Kidney capillary endothelial cell (primary cell): ENCODE results near the gene NAA20.

Source experiments
- DNase-seq: peaks from one replicate; pipeline ENCODE4 v3.0.0-alpha.2; 2018; ENCODE audit warnings: low spot score

Gene NAA20, protein sequence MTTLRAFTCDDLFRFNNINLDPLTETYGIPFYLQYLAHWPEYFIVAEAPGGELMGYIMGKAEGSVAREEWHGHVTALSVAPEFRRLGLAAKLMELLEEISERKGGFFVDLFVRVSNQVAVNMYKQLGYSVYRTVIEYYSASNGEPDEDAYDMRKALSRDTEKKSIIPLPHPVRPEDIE

DNA sequence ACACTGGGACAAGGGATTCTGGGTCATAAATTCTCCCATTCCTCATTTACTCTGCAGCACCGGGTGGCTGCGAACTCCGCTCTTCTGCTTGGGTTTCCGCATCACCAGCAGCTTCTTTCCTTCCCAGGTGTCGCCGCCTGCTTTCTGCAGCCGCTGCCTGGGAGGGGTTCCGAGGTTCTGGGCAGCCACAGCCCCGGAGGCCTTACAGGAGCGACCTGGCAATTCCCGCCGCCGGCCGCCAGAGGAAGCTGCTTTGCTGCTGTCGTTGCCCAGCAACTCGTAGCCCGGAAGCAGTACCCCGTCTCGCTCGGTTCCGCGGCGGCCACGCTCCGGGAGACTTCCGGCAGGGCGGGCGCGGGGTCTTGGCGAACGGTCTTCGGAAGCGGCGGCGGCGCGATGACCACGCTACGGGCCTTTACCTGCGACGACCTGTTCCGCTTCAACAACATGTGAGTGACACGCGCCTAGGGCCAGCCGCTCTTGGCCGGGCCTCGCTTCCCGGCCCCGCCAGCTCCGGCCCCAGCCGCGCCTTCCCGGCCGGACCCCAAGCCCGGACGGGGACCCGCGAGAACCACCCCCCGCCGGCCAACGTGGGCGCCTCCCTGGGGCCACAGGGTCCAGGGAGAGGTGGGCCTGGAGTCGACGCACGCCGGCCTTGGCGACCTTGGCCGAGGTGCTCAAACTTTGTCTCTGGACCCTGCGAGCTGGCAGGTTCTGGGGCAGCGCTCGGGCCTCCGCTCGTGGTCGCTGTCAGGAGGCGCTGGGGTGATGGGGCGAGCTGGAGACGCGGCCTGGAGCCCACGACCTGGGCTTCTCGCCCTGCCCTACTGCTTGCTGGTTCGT, at the start of gene NAA20:
TSS of gene NAA20 (plus strand) at position 362 of the 843 bp plus-strand sequence. CDS start at position 397, 35 bp downstream.
- peak; percentile 92 for DNase-seq

DNA sequence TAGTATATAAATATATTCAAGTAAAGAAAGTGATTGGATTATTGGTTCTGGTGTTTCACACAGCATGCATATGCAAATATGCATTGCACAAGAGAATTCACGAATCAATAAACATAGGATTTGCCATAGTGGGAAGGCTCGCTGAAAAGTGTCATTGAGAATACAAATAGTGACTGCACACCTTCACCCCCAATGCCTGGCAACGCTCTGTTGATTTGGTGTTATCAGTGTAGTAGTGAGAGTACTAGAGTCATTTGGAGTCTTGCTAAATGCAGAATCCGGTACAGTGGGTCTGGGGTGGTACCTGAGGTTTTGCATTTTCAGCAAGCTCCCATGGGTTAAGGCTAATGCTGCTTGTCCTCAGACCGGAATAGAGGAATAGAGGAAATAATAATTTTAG, 49.7 kb upstream of the NAA20 start:
- no peak for DNase-seq

DNA sequence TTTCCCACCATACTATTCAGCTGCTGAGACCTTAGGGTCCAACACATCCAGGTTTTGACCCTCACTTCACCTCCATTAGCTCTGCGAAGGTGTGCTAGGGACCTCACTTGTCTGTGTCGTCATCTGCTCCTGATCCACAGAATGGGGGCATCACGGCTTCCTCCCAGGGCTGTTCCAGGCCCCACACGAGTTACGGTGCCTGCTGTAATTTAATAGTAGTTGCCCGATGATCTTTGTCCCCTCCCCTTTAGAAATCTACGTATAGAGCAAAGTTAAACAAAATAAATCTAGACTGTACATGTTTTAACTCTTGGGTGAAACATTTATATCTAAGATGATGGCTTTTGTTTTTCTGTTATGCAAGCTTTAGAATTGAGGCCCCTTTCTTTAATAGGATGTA, 49.1 kb upstream of the NAA20 start:
- DNase-seq: no peak

DNA sequence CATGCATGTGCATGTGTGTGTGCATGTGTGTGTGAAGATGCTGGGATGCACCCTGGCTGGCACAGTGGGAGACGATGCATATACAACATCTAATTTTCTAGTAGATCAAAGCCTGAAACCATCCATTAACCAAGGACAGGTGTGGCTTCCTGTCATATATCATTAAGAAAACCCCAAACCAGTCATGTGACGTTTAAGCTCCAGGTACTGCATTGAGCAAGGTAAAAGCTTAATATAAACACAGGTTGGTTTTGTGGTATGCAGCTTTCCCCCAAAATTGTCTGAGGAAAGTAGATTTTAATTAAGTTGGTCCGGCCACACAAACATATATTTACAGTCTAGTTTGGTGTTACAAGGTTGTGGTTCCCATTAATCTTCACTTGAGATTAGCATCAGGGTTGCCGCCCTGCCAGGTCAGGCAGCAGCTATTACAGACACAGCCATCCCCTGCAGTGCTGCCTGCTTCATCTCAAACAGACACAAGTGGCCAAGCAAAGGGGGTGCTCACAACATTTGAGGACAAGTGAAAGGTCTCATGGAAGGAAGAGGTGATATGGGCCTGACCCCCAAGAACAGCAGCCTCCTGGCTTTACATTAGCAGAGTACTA, 48.6 kb upstream of the NAA20 start:
- DNase-seq: no peak

DNA sequence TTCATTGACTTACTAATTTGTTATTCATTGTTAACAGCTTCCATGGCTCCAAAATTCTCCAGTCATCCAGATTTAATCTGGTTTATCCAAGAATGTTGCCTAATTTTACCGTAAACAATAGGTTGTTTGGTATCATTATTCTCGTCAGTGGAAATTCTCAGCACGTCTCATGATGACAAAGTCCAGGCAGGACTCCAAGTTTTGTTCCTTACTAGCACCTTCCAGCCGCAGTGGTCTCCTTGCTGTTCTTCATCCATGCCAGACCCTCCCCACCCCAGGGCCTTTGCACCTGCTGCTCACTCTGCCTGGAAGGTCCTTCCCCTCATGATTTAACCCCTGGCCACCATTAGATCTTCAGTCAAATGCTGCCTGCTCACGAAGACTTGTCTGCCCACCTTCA, 48.1 kb upstream of the NAA20 start:
- no peak for DNase-seq

DNA sequence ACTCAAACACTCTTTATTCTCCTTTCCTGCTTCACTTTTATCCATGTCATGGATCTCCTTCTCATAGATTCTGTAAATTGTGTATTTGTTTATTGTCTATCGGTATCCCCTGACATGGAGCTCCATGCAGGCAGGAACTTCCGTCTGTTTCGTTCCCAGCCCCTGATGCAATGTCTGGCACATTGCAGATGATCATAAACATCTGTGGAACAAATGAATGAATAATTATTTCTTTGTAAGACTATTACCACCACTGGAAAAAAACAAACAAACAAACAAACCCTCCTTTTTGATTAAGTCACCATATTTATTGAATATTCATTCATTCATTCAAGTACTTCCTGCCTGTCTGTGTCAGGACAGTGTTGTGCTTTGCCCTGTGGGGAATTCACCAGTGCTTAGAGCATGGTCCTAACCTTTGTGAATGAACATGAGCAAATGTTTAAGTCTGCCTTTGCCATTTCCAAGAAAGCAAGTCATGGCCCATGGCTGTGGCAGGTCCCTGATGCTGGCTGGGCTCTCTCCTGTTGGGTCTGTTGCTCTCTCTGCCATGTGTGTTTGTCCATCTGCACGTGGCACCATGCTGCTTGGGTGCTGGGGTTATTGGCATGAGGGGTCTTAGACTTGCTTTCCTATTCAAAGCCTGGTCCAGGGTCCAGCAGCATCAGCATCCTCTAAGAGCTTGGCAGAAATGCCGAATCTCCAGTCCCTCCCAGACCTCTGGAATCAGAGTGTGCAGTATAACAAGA, 47.5 kb upstream of the NAA20 start:
- no peak for DNase-seq

DNA sequence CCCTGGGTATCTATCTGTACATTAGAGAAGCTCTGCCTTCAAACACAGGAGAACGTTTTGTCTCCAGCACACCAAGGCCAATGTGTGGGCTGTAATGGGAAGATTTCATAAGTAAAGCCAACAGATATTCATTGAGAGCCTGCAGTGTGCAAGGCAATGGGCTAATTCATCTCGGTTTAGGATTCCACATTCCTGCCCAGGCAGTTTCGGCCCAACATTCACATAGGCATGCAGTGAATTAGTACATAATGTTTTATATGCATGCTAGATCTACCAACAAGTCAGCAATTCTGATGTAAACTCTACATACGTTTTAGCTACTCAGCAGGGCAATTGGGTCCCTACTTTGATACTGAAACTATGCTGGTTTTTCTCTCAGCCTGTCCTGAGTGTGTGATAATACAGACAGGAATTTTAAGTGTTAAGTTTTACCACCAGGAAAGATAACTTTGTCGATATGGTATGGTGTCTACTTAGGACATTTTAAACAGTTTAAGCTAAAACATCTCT, 46.9 kb upstream of the NAA20 start:
- DNase-seq: no peak

DNA sequence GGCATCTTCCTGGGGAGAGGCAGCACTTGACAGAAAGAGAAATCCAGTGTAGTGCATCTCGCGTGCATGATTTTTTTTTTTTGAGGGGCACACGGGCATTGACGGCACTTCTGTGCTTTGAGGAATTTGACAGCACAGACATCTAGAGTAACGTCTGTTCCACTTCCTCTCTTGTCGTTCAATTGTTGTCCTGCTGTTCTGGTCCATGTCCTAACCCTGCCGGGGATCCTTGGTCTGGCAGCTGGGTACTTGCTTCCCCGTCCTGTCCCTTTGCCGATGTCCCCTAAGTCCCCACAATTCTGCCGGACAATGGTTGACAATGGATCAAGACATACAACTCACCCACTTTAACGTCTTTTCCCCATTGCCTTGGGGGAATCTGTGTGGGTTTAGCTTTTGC, 46.0 kb upstream of the NAA20 start:
- DNase-seq: no peak

DNA sequence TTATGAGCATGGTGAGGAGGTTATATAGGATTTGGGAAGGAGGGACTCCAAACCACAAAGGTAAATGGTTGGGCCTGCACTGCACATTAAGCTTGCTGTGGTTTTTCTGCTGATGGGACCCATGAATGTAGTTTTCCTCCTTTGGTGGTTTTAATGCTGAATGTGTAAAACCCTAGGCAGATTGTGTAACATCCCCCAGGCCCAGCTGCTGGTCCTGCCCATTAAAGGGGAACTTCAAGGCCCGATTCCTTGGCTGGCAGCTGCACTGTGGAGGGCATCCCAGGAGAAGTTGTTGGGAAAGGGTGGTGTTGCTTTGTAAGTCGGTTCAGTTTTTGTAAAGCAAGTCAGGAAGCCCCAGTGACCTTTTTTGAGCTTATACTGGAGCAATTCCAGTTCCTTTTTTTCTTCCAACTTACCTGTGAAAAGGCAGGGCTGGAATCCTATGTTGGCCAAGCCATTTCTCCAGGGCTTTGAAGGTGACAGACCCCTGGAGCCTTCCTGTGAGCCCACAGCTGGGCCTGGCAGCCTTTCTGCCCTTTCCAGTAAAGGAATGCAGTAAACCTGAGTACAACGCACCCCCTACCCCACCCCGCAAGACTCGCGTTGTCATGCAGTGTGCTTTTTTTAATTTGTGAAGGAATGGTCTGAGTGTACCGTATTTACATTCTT, 43.1 kb upstream of the NAA20 start:
- no peak for DNase-seq

DNA sequence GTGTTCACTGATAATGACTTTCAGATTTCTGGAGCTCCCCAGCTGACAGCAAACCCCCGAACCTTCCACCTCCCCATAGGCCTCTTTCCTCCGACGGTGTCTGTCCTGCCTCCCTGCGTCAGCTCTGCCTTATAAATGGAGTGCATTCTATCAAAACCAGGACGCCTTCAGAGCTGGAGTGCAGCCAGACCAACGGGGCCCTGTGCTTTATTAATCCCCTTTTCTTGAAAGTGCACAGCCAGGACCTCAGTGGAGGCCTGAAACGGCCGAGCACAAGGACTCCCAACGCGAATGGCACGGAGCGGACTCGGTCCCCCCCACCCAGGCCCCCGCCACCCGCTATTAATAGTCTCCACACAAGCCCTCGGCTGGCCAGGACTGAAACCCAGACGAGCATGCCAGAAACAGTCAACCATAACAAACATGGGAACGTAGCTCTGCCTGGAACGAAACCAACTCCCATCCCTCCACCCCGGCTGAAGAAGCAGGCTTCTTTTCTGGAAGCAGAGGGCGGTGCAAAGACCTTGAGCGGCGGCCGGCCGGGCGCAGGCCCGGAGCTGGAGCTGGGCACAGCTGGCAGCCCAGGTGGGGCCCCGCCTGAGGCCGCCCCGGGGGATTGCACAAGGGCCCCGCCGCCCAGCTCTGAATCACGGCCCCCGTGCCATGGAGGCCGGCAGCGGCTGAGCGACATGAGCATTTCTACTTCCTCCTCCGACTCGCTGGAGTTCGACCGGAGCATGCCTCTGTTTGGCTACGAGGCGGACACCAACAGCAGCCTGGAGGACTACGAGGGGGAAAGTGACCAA, 42.3 kb upstream of the NAA20 start:
- no peak for DNase-seq

DNA sequence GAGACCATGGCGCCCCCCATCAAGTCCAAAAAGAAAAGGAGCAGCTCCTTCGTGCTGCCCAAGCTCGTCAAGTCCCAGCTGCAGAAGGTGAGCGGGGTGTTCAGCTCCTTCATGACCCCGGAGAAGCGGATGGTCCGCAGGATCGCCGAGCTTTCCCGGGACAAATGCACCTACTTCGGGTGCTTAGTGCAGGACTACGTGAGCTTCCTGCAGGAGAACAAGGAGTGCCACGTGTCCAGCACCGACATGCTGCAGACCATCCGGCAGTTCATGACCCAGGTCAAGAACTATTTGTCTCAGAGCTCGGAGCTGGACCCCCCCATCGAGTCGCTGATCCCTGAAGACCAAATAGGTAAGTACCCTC, 41.7 kb upstream of the NAA20 start:
- DNase-seq: no peak

DNA sequence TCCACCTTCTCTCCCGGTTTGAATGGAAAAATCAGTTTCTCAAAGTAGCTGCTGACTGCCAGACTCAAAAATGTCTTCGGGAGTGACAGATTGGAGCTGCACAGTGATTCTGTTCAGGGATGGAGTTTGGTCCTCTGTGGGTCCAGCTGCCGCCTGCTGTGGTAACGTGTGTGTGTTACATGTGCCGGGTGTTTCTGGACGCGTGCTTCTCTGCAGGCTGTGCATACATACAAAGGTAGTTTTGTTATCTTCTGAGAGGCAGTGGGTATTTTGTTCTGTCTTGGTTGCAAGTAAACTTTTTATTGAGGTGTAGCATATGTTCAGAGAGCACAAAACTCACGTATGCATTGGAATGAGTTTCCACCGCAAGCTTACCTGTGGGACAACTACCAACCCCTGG, 41.3 kb upstream of the NAA20 start:
- DNase-seq: no peak

DNA sequence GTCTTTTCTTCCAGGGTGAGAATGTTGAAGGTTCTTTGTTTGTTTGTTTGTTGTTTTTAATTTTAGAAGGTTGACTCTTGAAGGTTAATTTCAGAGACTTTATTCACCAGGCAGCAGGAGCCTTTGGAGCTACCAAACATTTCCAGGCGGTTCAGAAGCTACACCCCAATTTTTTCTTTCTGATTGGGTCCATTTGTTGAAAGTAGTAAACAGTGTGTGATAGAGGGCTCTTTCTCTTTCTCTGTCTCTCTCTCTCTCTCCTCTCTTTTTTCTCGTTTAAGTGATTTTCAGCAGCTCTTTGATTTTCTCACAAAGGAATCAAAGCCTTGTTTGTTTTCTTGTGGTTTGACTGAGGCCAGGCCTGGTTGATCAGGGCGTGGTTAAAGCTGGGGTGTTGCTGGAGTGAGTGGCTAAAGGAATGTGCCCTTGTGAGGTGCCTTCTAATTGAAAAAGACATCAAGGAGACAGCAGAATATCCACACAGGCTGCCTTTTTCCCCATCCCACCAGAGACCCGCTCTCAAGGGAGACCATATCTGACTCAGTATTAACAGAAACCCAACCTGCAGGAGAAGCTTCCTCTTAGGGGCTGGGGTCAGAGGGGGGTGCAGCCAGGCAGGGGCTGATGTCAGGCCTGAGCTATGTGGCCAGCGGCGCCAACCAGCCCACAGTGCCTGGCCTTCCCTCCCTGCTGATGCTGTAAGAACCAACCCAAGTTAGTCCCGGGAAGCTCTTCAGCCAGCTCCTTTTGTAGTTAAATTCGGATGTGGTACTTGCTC, 40.4 kb upstream of the NAA20 start:
- DNase-seq: no peak

DNA sequence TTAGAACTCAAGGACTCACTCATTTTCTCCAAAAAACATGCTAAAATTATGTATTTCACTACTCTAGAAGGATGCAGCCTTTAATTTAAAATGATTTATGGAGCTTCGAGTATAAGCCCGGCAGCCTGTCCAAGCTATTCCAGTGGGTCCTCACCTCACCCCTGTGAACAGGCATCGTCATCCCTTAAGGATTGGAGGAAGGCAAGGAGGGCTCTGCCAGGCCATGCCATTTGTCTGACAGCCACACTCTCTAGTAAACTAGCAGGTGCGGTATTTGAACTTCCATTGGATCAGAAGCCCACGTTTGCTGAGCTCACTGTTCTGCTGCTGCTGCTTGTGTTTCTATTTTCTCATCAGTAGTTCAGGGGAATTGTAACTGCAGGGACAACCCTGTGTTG, 39.8 kb upstream of the NAA20 start:
- DNase-seq: no peak

DNA sequence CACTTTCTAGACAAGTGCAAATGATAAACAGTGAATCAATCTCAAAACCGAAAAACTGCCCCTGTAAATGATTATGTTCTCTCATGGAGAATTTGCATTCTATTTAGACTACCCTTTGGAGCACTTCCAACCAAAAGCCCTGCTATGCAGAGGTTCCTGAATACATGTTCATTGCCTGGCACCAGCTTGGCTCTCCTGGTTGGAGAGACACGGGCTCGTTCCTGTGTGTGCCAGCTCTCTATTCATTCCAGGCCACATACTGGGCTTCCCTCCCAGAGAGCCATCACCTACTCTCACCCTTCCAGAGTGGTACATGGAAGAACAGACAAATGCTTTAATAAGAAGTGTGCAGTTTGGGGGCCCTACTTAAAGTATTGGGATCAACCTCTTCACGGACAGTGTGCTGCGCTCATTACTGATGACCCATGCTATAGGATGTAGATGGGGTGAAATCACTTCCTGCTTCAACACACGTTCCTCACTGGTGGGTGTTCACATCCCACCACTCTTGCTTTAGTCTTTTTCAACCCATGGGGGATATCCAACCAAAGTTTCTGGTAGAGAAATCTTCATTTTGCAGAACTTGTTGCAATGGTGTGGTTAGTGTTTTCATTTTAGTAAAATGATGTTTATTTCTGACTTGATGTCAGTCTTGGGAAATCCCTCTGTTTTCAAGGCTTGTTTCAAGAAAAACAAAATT, 38.5 kb upstream of the NAA20 start:
- DNase-seq: no peak

DNA sequence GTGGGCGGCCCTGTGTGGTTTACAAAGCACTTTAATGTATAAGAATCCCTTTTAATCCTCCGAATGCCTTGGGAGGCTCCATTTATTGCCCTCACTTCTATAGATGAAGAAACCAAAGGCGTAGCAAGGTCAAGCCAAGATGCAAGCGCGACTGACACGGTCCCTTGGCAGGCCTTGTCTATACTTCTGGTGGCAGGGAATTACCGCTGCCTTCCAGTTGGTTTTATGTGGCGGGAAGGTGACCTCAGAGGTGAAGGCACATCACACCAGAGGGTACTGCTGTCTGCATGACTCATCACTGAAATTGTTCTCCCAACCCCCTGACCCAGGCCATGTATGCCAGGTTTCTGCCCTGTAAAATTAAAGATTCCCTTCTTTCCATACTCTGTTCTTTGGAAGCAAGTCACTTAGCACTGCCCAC, 36.1 kb upstream of the NAA20 start:
- no peak for DNase-seq

DNA sequence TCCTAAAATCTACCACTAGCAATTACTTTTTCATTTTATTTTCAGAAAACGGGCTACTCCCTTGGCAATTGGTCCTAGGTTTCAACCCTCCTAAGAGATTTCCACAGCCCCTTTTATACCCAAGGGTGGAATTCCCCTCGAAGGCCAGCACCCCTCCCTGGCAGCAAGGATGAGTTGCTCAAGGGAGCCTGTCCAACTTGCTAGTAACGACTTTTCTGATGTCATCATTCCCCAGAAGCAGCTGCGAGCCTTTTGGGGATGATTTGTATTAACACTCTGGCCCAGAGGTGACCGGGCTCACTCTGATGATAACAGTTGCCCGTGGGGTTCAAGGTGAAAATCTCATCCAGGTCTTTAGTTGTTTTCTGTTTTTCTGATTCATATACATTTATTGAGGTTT, 30.7 kb upstream of the NAA20 start:
- no peak for DNase-seq

DNA sequence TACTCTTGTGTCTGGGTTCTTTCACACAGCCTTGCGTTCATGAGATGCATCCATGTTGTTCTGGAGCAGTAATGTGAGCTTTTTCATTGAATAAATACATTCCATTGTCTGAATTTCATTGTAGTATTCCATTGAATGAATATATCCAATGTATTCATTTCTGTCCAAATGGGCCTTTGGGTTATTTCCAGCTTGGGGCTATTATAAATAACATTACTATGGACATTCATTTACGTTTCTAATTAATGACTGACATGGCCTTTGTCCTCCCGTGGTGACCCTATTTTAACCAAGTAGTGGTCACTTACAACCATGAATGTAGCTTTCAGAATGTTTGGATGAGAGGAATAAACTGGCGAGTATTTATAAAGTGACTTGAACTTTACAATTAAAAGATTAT, 30.1 kb upstream of the NAA20 start:
- DNase-seq: no peak

DNA sequence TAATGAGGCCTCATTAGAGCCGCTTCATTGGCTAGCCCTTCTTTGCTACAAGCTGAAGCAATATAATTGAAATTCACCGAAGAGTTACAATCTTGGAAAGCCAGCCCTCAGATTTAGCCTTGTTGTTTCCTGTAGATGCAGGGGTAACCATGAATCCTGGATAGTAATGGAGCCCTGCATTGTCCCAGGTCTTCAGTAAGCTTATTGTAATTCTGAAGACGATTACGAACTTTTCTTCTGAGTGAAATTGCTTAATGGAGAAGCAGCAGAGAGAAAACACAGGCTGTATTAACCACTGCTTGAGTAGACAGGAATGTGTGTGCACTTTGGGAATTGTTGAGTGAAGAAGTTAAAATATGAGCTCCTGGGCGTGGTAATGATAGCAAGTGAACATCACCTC, 26.3 kb upstream of the NAA20 start:
- no peak for DNase-seq

DNA sequence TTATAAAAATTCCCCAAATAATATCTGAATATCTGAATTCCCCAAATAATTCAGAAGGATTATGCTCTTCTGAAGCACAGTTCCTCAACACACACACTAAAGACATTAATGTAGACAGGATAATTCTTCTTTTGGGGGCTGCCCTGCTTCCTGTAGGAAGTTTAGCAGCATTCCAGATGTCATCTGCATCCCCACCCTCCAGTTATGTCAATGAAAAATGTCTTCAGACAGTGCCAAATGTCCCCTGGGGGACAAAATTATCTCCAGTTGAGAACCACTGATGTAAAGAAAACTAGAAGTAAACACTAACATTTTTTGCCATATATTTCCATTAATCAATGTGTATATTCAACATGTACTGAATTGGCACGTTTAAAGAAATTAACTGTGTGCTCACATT, 25.9 kb upstream of the NAA20 start:
- no peak for DNase-seq
